IMR-90 (cell line): ENCODE measurements around the gene ABHD1. TPM values are rescaled to one million over a fixed set of nuclear protein-coding genes. Genes with fewer than 3 reads are reported as not detected.
"Not testable (repeated sequence)": the region's sequence is repeated elsewhere in the genome, so short reads cannot be mapped to it uniquely, and the experiment has no call there.

Experiments
- ATAC-seq: fragments of 200-7000 bp; cut with Tn5 transposase; 2 replicates; pipeline ENCODE4 v1.9.1; 2020; ENCODE audit warnings: low read depth, mild to moderate bottlenecking, moderate library complexity
- BruUV-seq: library from RNA; stranded (reverse); fragments of 400-500 nt; replicated peaks from 2 replicates; lab custom pipeline; 2021; lab: Mats Ljungman, UMichigan
- CTCF ChIA-PET: fragments of 300-600 bp; formaldehyde crosslinking; extraction: SDS; loops from one replicate; lab custom pipeline; 2021; ENCODE audit warnings: antibody characterized with exemption; lab: Yijun Ruan, JAX
- POLR2A ChIA-PET: fragments of 300-600 bp; sonication (Branson Sonifier 250); formaldehyde crosslinking; loops from one replicate; lab custom pipeline; 2022; ENCODE audit warnings: antibody characterized with exemption; ENCODE audit not compliant: unreplicated experiment; lab: Charles Lee
- DNase-seq: peaks from one replicate; pipeline ENCODE4 v3.0.0; 2013
- H2AFZ ChIP-seq: replicated peaks from 2 replicates; pipeline ENCODE3; 2013; ENCODE audit warnings: low read length, mild to moderate bottlenecking; ENCODE audit not compliant: poor library complexity
- H2AK5ac ChIP-seq: 2 replicates; pipeline ENCODE4 v1.6.1; 2013; ENCODE audit warnings: low read depth, low read length, inconsistent platforms
- H2AK9ac ChIP-seq: replicated peaks from 2 replicates; pipeline ENCODE3; 2013; ENCODE audit warnings: mild to moderate bottlenecking, low read depth, low read length, moderate library complexity; ENCODE audit not compliant: poor library complexity
- H2BK120ac ChIP-seq: 2 replicates; pipeline ENCODE4 v1.6.1; 2013; ENCODE audit warnings: low read depth, low read length, inconsistent platforms
- H2BK15ac ChIP-seq: 3 replicates; pipeline ENCODE4 v1.6.1; 2013; ENCODE audit warnings: low read depth, low read length, inconsistent platforms
- H2BK20ac ChIP-seq: 2 replicates; pipeline ENCODE4 v1.6.1; 2013; ENCODE audit warnings: low read depth, mild to moderate bottlenecking, inconsistent platforms, low read length, moderate library complexity
- H2BK5ac ChIP-seq: 2 replicates; pipeline ENCODE4 v1.6.1; 2013; ENCODE audit warnings: mild to moderate bottlenecking, low read depth, low read length, inconsistent platforms; ENCODE audit not compliant: poor library complexity, severe bottlenecking
- H3K14ac ChIP-seq: replicated peaks from 2 replicates; pipeline ENCODE4 v1.6.1; 2013; ENCODE audit warnings: low read depth, low read length, inconsistent platforms
- H3K18ac ChIP-seq: 2 replicates; pipeline ENCODE4 v1.6.1; 2013; ENCODE audit warnings: low read depth, low read length, control low read depth
- H3K23ac ChIP-seq: 2 replicates; pipeline ENCODE4 v1.6.1; 2013; ENCODE audit warnings: low read depth, low read length, inconsistent platforms
- H3K27ac ChIP-seq: 2 replicates; pipeline ENCODE4 v1.5.1; 2013; ENCODE audit warnings: mild to moderate bottlenecking, control low read depth, low read length; ENCODE audit not compliant: insufficient read depth
- H3K27me3 ChIP-seq: 2 replicates; pipeline ENCODE4 v1.6.1; 2013; ENCODE audit warnings: low read length; ENCODE audit not compliant: control insufficient read depth, insufficient read depth
- H3K36me3 ChIP-seq: 2 replicates; pipeline ENCODE4 v1.6.1; 2013; ENCODE audit warnings: low read length, mixed read lengths; ENCODE audit not compliant: control insufficient read depth, insufficient read depth
- H3K4ac ChIP-seq: 2 replicates; pipeline ENCODE4 v1.6.1; 2013; ENCODE audit warnings: low read depth, low read length, inconsistent platforms
- H3K4me1 ChIP-seq: 2 replicates; pipeline ENCODE4 v1.6.1; 2013; ENCODE audit warnings: low read length, mixed read lengths; ENCODE audit not compliant: control insufficient read depth, insufficient read depth
- H3K4me2 ChIP-seq: 2 replicates; pipeline ENCODE4 v1.6.1; 2013; ENCODE audit warnings: low read depth, mild to moderate bottlenecking, control low read depth, low read length, moderate library complexity
- H3K4me3 ChIP-seq: 2 replicates; pipeline ENCODE4 v1.5.1; 2013; ENCODE audit warnings: low read depth, mild to moderate bottlenecking, control low read depth, low read length, moderate library complexity; ENCODE audit not compliant: insufficient read depth
- H3K56ac ChIP-seq: 2 replicates; pipeline ENCODE4 v1.6.1; 2013; ENCODE audit warnings: low read length, inconsistent platforms; ENCODE audit not compliant: insufficient read depth; ENCODE audit errors: extremely low read depth
- H3K79me1 ChIP-seq, 2 experiments: 2 replicates each; pipeline ENCODE4 v1.6.1; 2013; ENCODE audit warnings: low read length in 2 of 2, inconsistent platforms in 1 of 2, low read depth in 1 of 2
- H3K9ac ChIP-seq: 2 replicates; pipeline ENCODE4 v1.6.1; 2013; ENCODE audit warnings: low read depth, low read length, control low read depth
- H3K9me1 ChIP-seq: 2 replicates; pipeline ENCODE4 v1.6.1; 2013; ENCODE audit warnings: low read length, inconsistent platforms; ENCODE audit not compliant: insufficient read depth
- H3K9me3 ChIP-seq: 2 replicates; pipeline ENCODE4 v1.6.1; 2013; ENCODE audit warnings: low read length; ENCODE audit not compliant: control insufficient read depth, insufficient read depth
- H4K20me1 ChIP-seq: 2 replicates; pipeline ENCODE4 v1.6.1; 2013; ENCODE audit warnings: low read length, inconsistent platforms; ENCODE audit not compliant: insufficient read depth
- H4K5ac ChIP-seq: 2 replicates; pipeline ENCODE4 v1.6.1; 2013; ENCODE audit warnings: mild to moderate bottlenecking, low read depth, low read length, control low read depth
- H4K8ac ChIP-seq, 2 experiments: 2 replicates each; pipeline ENCODE4 v1.6.1; 2013; ENCODE audit warnings: low read depth in 2 of 2, low read length in 2 of 2, control low read depth in 1 of 2, inconsistent platforms in 1 of 2
- H4K91ac ChIP-seq: 2 replicates; pipeline ENCODE4 v1.6.1; 2013; ENCODE audit warnings: low read depth, low read length, inconsistent platforms; ENCODE audit not compliant: insufficient read depth
- WGBS, 2 experiments: methylation state at CpG; one replicate each; pipeline versions ENCODE4 v1.1.5 to v1.1.7; 2013; ENCODE audit warnings: missing lambda C conversion rate in 2 of 2; ENCODE audit not compliant: insufficient read length in 1 of 2; ENCODE audit errors: extremely low coverage in 2 of 2; 5-methylcytosine and 5-hydroxymethylcytosine counted together
- dilution Hi-C: fragments of 300-500 bp; cut with HindIII; formaldehyde crosslinking; loops from one replicate; pipeline ENCODE4 v1.14.3; 2018; ENCODE audit warnings: low sequenced_read_pairs; ENCODE audit not compliant: unreplicated experiment
- in situ Hi-C: fragments of 300-500 bp; cut with MboI; formaldehyde crosslinking; loops from 3 replicates; pipeline ENCODE4 v1.14.3; 2019; ENCODE audit warnings: low sequenced_read_pairs, inconsistent platforms, mixed read lengths
- intact Hi-C: fragments of 100-400 bp; cut with micrococcal nuclease; formaldehyde crosslinking; loops from 2 replicates; pipeline ENCODE4 v1.10.0; 2022
- polyA plus RNA-seq, 3 experiments: library from polyadenylated mRNA; depleted of rRNA; stranded (reverse); fragments of >200 nt; gene quantifications; 2 replicates each; pipeline ENCODE4 v1.2.3, GENCODE V29; 2012; ENCODE audit warnings: low replicate concordance in 1 of 3
- total RNA-seq: library from RNA; depleted of rRNA; stranded (reverse); fragments of >200 nt; gene quantifications from 2 replicates; pipeline ENCODE4 v1.2.3, GENCODE V29; 2012

ABHD1 gene
- total and polyA plus RNA-seq, 2 of the 4 experiments (the other 2 are of a cell fraction): 0.24 TPM; not detected in 1

GRCh38 chr2:27110603-27111352, 12.8 kb upstream of the ABHD1 start:
- in situ Hi-C loops, H3K9me1 ChIP-seq, H2BK15ac ChIP-seq, H3K9ac ChIP-seq, H3K27ac ChIP-seq, ATAC-seq, CTCF ChIA-PET, H2BK120ac ChIP-seq, intact Hi-C loops, H3K36me3 ChIP-seq, H3K4ac ChIP-seq, BruUV-seq, dilution Hi-C loops, H3K9me3 ChIP-seq, H2AK9ac ChIP-seq, H2BK20ac ChIP-seq, POLR2A ChIA-PET, H3K4me3 ChIP-seq, H3K4me2 ChIP-seq, H2BK5ac ChIP-seq, DNase-seq, H4K8ac ChIP-seq, H3K14ac ChIP-seq, H2AFZ ChIP-seq, H3K4me1 ChIP-seq, H4K91ac ChIP-seq, H4K5ac ChIP-seq, H3K18ac ChIP-seq, H3K56ac ChIP-seq, H4K20me1 ChIP-seq, H3K79me1 ChIP-seq, H3K23ac ChIP-seq, H2AK5ac ChIP-seq: not testable (repeated sequence)
- H3K27me3 ChIP-seq: peaks cover 41% of the 10 kb centered on the region
- WGBS, 2 experiments: 82% methylated on average over 9 of the region's 24 CpGs; no CpG with 5 or more reads in 1 of the 2 experiments

GRCh38 chr2:27111392-27112078, 12.1 kb upstream of the ABHD1 start:
- H3K18ac ChIP-seq, BruUV-seq, H3K23ac ChIP-seq, dilution Hi-C loops, DNase-seq, H4K5ac ChIP-seq, H4K91ac ChIP-seq, POLR2A ChIA-PET, H3K9me3 ChIP-seq, H3K27ac ChIP-seq, H2AK5ac ChIP-seq, H3K4ac ChIP-seq, H3K9ac ChIP-seq, H4K8ac ChIP-seq, H3K79me1 ChIP-seq, H3K9me1 ChIP-seq, H2BK120ac ChIP-seq, intact Hi-C loops, H3K14ac ChIP-seq, H3K4me1 ChIP-seq, H3K4me2 ChIP-seq, H4K20me1 ChIP-seq, H3K36me3 ChIP-seq, H2BK20ac ChIP-seq, H3K4me3 ChIP-seq, in situ Hi-C loops, H2BK15ac ChIP-seq, H2AK9ac ChIP-seq, H2AFZ ChIP-seq, H3K56ac ChIP-seq, H2BK5ac ChIP-seq, ATAC-seq: not testable (repeated sequence)
- CTCF ChIA-PET: interaction anchor here (0.7 kb wide), 1 partner anchor 10 kb away, joined by 3 read pairs; no protein-coding TSS in a partner anchor
- peaks cover 38% of the 10 kb centered on the region for H3K27me3 ChIP-seq
- 71% methylated on average over 8 of the region's 49 CpGs; no CpG with 5 or more reads in 1 of the 2 experiments for WGBS, 2 experiments
